ENCODE measurements around the gene AOC2. TPM values are rescaled to one million over a fixed set of nuclear protein-coding genes. Genes with fewer than 3 reads are reported as not detected.
"Not testable (repeated sequence)": the region's sequence is repeated elsewhere in the genome, so short reads cannot be mapped to it uniquely, and the experiment has no call there.

Gene AOC2
- total RNA-seq, 2 experiments from 2014 or later = 3.0 to 3.3 TPM

DNA sequence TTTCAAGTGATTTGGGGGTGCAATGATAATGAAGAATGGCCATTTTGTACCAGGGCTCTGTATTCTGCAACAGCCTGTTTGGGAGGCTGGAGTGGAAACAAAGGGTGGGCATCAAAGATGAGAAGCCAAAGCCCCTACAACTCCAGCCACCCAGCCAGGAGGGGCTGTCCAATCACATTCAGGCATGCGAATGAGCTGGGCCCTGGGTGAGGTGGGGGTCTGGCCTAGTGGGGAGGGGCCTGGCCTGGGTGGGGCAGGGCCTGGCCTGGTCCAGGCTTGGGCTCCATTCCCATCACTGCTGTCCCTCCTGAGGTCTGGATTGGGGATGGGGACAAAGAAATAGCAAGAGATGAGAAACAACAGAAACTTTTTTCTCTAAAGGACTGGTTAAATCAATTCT, 13.0 kb downstream of the AOC2 start:
- TF ChIP-seq, protein P1, sequence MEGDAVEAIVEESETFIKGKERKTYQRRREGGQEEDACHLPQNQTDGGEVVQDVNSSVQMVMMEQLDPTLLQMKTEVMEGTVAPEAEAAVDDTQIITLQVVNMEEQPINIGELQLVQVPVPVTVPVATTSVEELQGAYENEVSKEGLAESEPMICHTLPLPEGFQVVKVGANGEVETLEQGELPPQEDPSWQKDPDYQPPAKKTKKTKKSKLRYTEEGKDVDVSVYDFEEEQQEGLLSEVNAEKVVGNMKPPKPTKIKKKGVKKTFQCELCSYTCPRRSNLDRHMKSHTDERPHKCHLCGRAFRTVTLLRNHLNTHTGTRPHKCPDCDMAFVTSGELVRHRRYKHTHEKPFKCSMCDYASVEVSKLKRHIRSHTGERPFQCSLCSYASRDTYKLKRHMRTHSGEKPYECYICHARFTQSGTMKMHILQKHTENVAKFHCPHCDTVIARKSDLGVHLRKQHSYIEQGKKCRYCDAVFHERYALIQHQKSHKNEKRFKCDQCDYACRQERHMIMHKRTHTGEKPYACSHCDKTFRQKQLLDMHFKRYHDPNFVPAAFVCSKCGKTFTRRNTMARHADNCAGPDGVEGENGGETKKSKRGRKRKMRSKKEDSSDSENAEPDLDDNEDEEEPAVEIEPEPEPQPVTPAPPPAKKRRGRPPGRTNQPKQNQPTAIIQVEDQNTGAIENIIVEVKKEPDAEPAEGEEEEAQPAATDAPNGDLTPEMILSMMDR (IDR thresholded peaks at IDR 0.05) = no peak
- POLR2A ChIA-PET = interaction anchor here (1.2 kb wide), 1 partner anchor 12 kb away, joined by 4 read pairs; no protein-coding TSS in a partner anchor
- CTCF ChIA-PET = no interaction called here
- no peak for DNase-seq
- no peak for ATAC-seq
- Mint-ChIP-seq H3K36me3 (ENCODE audit: low read depth) (no peaks in the 10 kb centered on the region), H3K4me1 (ENCODE audit: low read depth) (no peaks in the 10 kb centered on the region), H3K9me3 (no peaks in the 10 kb centered on the region), H3K4me3 (no peak overlapping the region), H3K27ac (no peak overlapping the region), H3K27me3 (peaks cover 1% of the 10 kb centered on the region)
- intact Hi-C loops (cut with micrococcal nuclease) = no loop called here

DNA sequence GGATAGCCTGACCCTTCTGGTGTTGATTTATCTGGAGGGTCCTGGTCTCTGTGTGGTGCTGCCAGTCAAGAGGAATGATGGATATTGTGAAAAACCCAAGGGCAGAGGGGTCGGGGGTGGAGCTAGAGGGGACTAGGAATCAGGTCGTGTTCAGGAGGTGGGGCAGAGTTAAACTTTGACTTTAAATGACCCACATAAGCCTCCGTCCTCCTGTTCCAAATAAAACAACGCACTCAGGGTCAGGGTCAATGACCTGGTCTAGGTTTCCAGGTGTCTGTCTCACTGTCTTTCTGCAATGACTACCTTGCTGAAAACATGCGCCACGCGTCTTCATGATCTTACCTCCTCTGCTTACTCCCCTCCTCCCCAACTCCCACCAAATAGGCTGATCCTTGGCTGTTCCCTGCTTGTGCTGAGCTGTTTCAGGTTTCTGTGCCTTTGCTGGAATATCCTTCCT, 21.3 kb downstream of the AOC2 start:
- ChIA-PET CTCF (no interaction called here), POLR2A (no interaction called here)
- Mint-ChIP-seq H3K9me3 (peaks cover 2% of the 10 kb centered on the region), H3K27me3 (peaks cover 2% of the 10 kb centered on the region), H3K27ac (no peak overlapping the region), H3K36me3 (ENCODE audit: low read depth) (no peaks in the 10 kb centered on the region), H3K4me1 (ENCODE audit: low read depth) (no peaks in the 10 kb centered on the region), H3K4me3 (no peak overlapping the region)
- intact Hi-C loops (cut with micrococcal nuclease) = no loop called here
- ATAC-seq = no peak
- no peak for DNase-seq
- TF ChIP-seq, protein P1 (IDR thresholded peaks at IDR 0.05) = no peak

DNA sequence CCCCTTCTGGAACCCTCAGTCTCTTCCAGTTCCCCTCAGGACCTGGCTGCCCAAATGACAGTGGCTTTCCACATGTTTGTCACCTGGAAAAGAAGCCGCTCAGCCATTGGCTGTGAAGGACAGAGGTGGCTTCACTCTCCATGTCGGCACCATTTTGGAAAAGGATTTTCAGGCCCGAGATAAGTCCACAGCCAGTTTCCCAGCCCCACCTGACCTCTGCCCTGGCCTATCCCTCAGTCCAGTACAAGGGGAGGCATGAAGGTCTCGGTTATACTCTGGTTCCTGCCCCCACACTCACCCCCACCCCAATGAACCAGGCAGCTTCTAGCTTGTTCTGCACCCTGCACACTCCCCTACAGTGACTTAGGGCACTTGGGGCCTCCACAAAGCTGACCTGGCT, 21.8 kb downstream of the AOC2 start:
- ATAC-seq (no peak), DNase-seq (no peak)
- H3K27me3 Mint-ChIP-seq = peaks cover 2% of the 10 kb centered on the region
- H3K36me3 Mint-ChIP-seq (ENCODE audit: low read depth) = no peaks in the 10 kb centered on the region
- TF ChIP-seq, protein P1 (IDR thresholded peaks at IDR 0.05) = no peak
- no peak overlapping the region for H3K4me3 Mint-ChIP-seq
- intact Hi-C loops (cut with micrococcal nuclease) = no loop called here
- no peak overlapping the region for H3K27ac Mint-ChIP-seq
- POLR2A ChIA-PET = no interaction called here
- no peaks in the 10 kb centered on the region for H3K4me1 Mint-ChIP-seq (ENCODE audit: low read depth)
- CTCF ChIA-PET = no interaction called here
- H3K9me3 Mint-ChIP-seq = peaks cover 2% of the 10 kb centered on the region

DNA sequence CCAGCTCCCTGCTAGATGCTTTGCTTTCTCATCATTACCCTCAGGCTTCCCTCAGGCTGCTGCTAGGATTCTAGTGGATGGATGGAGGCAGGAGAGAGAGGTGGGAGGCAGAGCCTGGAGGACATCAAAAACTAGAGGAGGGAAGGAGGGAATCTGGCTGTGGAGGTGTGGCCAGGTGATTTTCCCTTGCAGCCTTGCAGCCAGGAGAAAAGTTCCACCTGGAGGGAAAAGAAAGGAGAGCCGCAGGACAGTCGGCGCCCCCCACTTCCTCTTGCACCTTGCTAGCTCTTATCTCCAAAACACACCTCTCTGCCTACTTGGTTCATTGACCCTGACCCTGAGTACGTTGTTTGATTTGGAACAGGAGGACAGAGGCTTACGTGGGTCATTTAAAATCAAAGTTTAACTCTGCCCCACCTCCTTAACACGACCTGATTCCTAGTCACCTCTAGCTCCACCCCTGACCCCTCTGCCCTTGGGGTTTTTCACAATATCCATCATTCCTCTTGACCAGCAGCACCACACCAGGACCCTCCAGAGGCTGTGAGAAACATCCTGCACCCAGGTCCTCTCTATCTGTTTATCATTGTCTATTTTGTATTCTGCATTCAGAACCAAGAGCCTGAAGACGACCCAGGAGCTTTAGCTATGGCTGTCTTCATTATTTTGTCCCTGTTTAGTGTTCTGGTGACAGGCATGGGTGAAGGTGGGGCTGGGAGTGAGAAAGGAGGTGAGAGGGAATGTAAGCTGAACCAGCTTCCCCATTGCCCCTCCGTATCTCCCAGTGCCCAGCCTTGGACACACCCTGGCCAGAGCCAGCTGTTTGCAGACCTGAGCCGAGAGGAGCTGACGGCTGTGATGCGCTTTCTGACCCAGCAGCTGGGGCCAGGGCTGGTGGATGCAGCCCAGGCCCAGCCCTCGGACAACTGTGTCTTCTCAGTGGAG, 22.5 kb downstream of the AOC2 start:
- no peaks in the 10 kb centered on the region for H3K36me3 Mint-ChIP-seq (ENCODE audit: low read depth)
- ChIA-PET CTCF (no interaction called here), POLR2A (no interaction called here)
- H3K27ac Mint-ChIP-seq = no peak overlapping the region
- peaks cover 2% of the 10 kb centered on the region for H3K9me3 Mint-ChIP-seq
- H3K4me3 Mint-ChIP-seq = no peak overlapping the region
- H3K27me3 Mint-ChIP-seq = peaks cover 4% of the 10 kb centered on the region
- ATAC-seq (no peak), DNase-seq (no peak)
- no peaks in the 10 kb centered on the region for H3K4me1 Mint-ChIP-seq (ENCODE audit: low read depth)
- TF ChIP-seq, protein P1 (IDR thresholded peaks at IDR 0.05) = no peak
- intact Hi-C loops (cut with micrococcal nuclease) = no loop called here

DNA sequence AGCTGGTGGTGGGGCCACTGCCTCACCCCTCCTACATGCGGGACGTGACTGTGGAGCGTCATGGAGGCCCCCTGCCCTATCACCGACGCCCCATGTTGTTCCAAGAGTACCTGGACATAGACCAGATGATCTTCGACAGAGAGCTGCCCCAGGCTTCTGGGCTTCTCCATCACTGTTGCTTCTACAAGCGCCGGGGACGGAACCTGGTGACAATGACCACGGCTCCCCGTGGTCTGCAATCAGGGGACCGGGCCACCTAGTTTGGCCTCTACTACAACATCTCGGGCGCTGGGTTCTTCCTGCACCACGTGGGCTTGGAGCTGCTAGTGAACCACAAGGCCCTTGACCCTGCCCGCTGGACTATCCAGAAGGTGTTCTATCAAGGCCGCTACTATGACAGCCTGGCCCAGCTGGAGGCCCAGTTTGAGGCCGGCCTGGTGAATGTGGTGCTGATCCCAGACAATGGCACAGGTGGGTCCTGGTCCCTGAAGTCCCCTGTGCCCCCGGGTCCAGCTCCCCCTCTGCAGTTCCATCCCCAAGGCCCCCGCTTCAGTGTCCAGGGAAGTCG, 23.4 kb downstream of the AOC2 start:
- H3K9me3 Mint-ChIP-seq; DNase-seq; intact Hi-C loops (cut with micrococcal nuclease); H3K4me1 Mint-ChIP-seq (ENCODE audit: low read depth); H3K27ac Mint-ChIP-seq; CTCF ChIA-PET; H3K4me3 Mint-ChIP-seq; ATAC-seq; POLR2A ChIA-PET; H3K36me3 Mint-ChIP-seq (ENCODE audit: low read depth); H3K27me3 Mint-ChIP-seq: not testable (repeated sequence)

Measured in activated CD8-positive, alpha-beta T cell treated with anti-CD3 and anti-CD28 coated beads for 36 hours (primary cell).